SK-N-SH (cell line): ENCODE results near the gene SLC9A2. TPM values are rescaled to one million over a fixed set of nuclear protein-coding genes. Genes with fewer than 3 reads are reported as not detected.

Source experiments
- CTCF ChIA-PET: fragments of 300-600, 350-600 bp; formaldehyde crosslinking; extraction: SDS; loops from one replicate; lab custom pipeline; 2021; lab: Yijun Ruan, JAX
- POLR2A ChIA-PET: fragments of 350-600 bp; sonication (Branson Sonifier 250); formaldehyde crosslinking; extraction: SDS; loops from one replicate; lab custom pipeline; 2020; ENCODE audit warnings: antibody characterized with exemption, inconsistent platforms; lab: Yijun Ruan, JAX
- DNase-seq: peaks from one replicate; pipeline ENCODE4 v3.0.0; 2012
- H2AFZ ChIP-seq: fragments of 200-600 bp; sonication (generic); 2 replicates; pipeline ENCODE4 v1.8.1; 2016; ENCODE audit warnings: antibody characterized with exemption, mild to moderate bottlenecking, low read depth
- H3F3A ChIP-seq: fragments of 200-600 bp; sonication (generic); replicated peaks from 2 replicates; pipeline ENCODE3; 2016; ENCODE audit warnings: antibody characterized with exemption, mild to moderate bottlenecking; ENCODE audit not compliant: insufficient read depth
- H3K27ac ChIP-seq, 2 experiments: fragments of 200-500 bp in 1 of 2; fragments of 200-600 bp in 1 of 2; sonication (Bioruptor generic) in 1 of 2; sonication (generic), shearing (Covaris generic) in 1 of 2; 2 replicates each; pipeline versions ENCODE4 v1.5.1 to v1.6.1; 2014 to 2016; ENCODE audit warnings: low read depth in 2 of 2, inconsistent platforms in 1 of 2, low read length in 1 of 2, mild to moderate bottlenecking in 1 of 2, mixed read lengths in 1 of 2
- H3K27me3 ChIP-seq: fragments of 200-600 bp; sonication (generic), shearing (Covaris generic); 2 replicates; pipeline ENCODE4 v1.6.1; 2016; ENCODE audit warnings: mixed run types; ENCODE audit not compliant: insufficient read depth
- H3K36me3 ChIP-seq, 2 experiments: fragments of 200-500 bp in 1 of 2; fragments of 200-600 bp in 1 of 2; sonication (Bioruptor generic) in 1 of 2; sonication (generic) in 1 of 2; replicated peaks in 1 of 2; 2 replicates each; pipeline versions ENCODE3 to v1.5.1; 2014 to 2016; ENCODE audit warnings: low read length in 1 of 2, mild to moderate bottlenecking in 1 of 2; ENCODE audit not compliant: insufficient read depth in 2 of 2, control insufficient read depth in 1 of 2
- H3K4me1 ChIP-seq, 2 experiments: fragments of 200-500 bp in 1 of 2; fragments of 200-600 bp in 1 of 2; sonication (Bioruptor generic) in 1 of 2; sonication (generic), shearing (Covaris generic) in 1 of 2; 2 replicates each; pipeline versions ENCODE4 v1.5.1 to v1.6.1; 2014 to 2016; ENCODE audit warnings: low read depth in 1 of 2, low read length in 1 of 2, mixed run types in 1 of 2; ENCODE audit not compliant: insufficient read depth in 2 of 2, control insufficient read depth in 1 of 2
- H3K4me2 ChIP-seq: fragments of 200-600 bp; sonication (generic), shearing (Covaris generic); 2 replicates; pipeline ENCODE4 v1.6.1; 2017; ENCODE audit warnings: mixed run types
- H3K4me3 ChIP-seq, 2 experiments: fragments of 200-500 bp in 1 of 2; fragments of 200-600 bp in 1 of 2; sonication (Bioruptor generic) in 1 of 2; sonication (generic), shearing (Covaris generic) in 1 of 2; 2 replicates each; pipeline versions ENCODE4 v1.5.1 to v1.8.1; 2014 to 2016; ENCODE audit warnings: low read depth in 2 of 2, inconsistent platforms in 1 of 2, low read length in 1 of 2, mild to moderate bottlenecking in 1 of 2, mixed read lengths in 1 of 2, moderate library complexity in 1 of 2
- H3K79me2 ChIP-seq: fragments of 200-600 bp; sonication (generic); 2 replicates; pipeline ENCODE4 v1.8.1; 2017; ENCODE audit warnings: mild to moderate bottlenecking; ENCODE audit not compliant: insufficient read depth
- H3K9ac ChIP-seq: fragments of 200-600 bp; sonication (generic); 2 replicates; pipeline ENCODE4 v1.6.1; 2017; ENCODE audit warnings: mixed run types
- H3K9me2 ChIP-seq: fragments of 200-600 bp; sonication (generic); 2 replicates; pipeline ENCODE4 v1.6.1; 2017; ENCODE audit warnings: mixed run types
- H3K9me3 ChIP-seq: fragments of 200-600 bp; sonication (generic); 2 replicates; pipeline ENCODE4 v1.6.1; 2017; ENCODE audit warnings: mixed run types, mild to moderate bottlenecking, moderate library complexity
- H4K20me1 ChIP-seq: fragments of 200-600 bp; sonication (generic); 2 replicates; pipeline ENCODE4 v1.6.1; 2017; ENCODE audit warnings: mild to moderate bottlenecking, mixed run types; ENCODE audit not compliant: insufficient read depth
- ELF1 ChIP-seq: IDR thresholded peaks from 2 replicates; pipeline ENCODE4 v1.4.0; 2012
- FOXM1 ChIP-seq: IDR thresholded peaks from 2 replicates; pipeline ENCODE4 v1.4.0; 2012; ENCODE audit warnings: low read depth, mild to moderate bottlenecking
- JUND ChIP-seq: IDR thresholded peaks from 2 replicates; pipeline ENCODE4 v1.4.0; 2012
- NRF1 ChIP-seq: IDR thresholded peaks from 2 replicates; pipeline ENCODE4 v1.6.1; 2012; ENCODE audit warnings: low read depth, mild to moderate bottlenecking, low read length
- RAD21 ChIP-seq: IDR thresholded peaks from 2 replicates; pipeline ENCODE4 v1.6.1; 2012; ENCODE audit warnings: mild to moderate bottlenecking, low read length
- RCOR1 ChIP-seq: fragments of 150-350 bp; IDR thresholded peaks from 2 replicates; pipeline ENCODE4 v1.6.1; 2017; ENCODE audit warnings: antibody characterized with exemption, low read length
- RFX5 ChIP-seq: IDR thresholded peaks from 2 replicates; pipeline ENCODE4 v1.6.1; 2012; ENCODE audit warnings: mild to moderate bottlenecking, improper control_type of control experiment, low read length
- RXRA ChIP-seq: IDR thresholded peaks from 2 replicates; pipeline ENCODE4 v1.4.0; 2012; ENCODE audit warnings: low read depth, mild to moderate bottlenecking, borderline replicate concordance
- SIN3A ChIP-seq: IDR thresholded peaks from 2 replicates; pipeline ENCODE4 v1.6.1; 2012; ENCODE audit warnings: low read depth, mild to moderate bottlenecking, low read length, moderate library complexity, borderline replicate concordance
- YY1 ChIP-seq: IDR thresholded peaks from 2 replicates; pipeline ENCODE4 v1.4.0; 2012; ENCODE audit warnings: low read depth, mild to moderate bottlenecking
- WGBS: methylation state at CpG from one replicate; pipeline ENCODE4 v1.1.6; 2017; ENCODE audit warnings: low lambda C conversion rate; 5-methylcytosine and 5-hydroxymethylcytosine counted together
- polyA plus RNA-seq, 3 experiments: library from polyadenylated mRNA; depleted of rRNA; stranded (reverse); fragments of >200 nt; gene quantifications; 2 replicates each; pipeline ENCODE4 v1.2.3, GENCODE V29; 2012
- TF ChIP-seq, protein P1 (sequence below): IDR thresholded peaks from 2 replicates; pipeline ENCODE4; 2012
- TF ChIP-seq, protein P2 (sequence below): IDR thresholded peaks from 2 replicates; pipeline ENCODE4 v1.4.0; 2012; ENCODE audit warnings: low read depth, borderline replicate concordance
- TF ChIP-seq, protein P3 (sequence below): IDR thresholded peaks from 2 replicates; pipeline ENCODE4 v1.6.1; 2012; ENCODE audit warnings: mild to moderate bottlenecking, low read depth, low read length, moderate library complexity
- TF ChIP-seq, protein P4 (sequence below): IDR thresholded peaks from 2 replicates; pipeline ENCODE4 v1.4.0; 2012; ENCODE audit warnings: low read depth, borderline replicate concordance

SLC9A2 gene
- polyA plus RNA-seq, 1 of the 3 experiments (the other 2 are of a cell fraction): not detected

DNA sequence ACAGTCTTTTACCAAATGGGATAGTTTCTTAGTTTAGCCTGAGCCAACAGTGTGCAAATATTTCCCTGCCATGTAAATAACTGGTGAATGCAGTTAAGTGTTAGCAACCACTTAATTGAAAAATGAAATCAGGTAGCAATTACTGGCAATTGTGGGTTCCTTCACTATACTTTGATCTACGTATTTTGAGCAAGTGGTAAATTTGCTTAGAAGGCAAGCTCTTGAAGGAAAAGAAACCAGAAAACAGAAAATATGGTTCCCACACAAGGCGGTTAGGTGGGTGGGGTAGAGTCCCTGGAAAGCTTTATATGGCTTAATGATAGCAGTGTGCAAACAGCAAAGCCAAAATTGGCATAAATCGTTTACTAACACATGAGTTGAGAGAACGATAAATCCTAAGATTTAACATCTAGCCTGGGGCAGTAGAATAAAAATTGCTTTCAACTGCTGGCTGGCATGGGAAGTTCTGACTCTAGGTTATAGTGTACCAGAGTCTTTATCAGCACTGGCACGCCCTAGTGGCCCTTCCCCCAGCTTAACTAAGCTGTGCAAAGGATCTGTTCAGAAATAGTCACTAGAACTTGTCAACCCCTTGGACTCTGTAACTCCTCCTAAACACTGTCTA lies 17.0 kb downstream of the SLC9A2 start:
- Histone ChIP-seq H4K20me1 (no peaks in the 10 kb centered on the region), H3K9me3 (no peaks in the 10 kb centered on the region), H3K9ac (no peak overlapping the region), H3K27ac (no peak overlapping the region), H3K4me3 (no peak overlapping the region), H3K9me2 (no peaks in the 10 kb centered on the region), H2AFZ (no peak overlapping the region), H3K4me1 (no peaks in the 10 kb centered on the region), H3K4me2 (no peak overlapping the region), H3K79me2 (no peaks in the 10 kb centered on the region)
- WGBS: 10% methylated on average over 5 of the region's 5 CpGs
- CTCF ChIA-PET: interaction anchor here (1.4 to 2.1 kb wide), 3 partner anchors 8 to 163 kb away, joined by 3 to 6 read pairs (median 5); partner anchors contain the start of gene SLC9A4
- TF ChIP-seq RCOR1 (no peak), FOXM1 (no peak), NRF1 (no peak), JUND (no peak), RAD21 (no peak), RXRA (no peak), ELF1 (no peak), SIN3A (no peak), YY1 (no peak), RFX5 (no peak)
- TF ChIP-seq, protein P1, sequence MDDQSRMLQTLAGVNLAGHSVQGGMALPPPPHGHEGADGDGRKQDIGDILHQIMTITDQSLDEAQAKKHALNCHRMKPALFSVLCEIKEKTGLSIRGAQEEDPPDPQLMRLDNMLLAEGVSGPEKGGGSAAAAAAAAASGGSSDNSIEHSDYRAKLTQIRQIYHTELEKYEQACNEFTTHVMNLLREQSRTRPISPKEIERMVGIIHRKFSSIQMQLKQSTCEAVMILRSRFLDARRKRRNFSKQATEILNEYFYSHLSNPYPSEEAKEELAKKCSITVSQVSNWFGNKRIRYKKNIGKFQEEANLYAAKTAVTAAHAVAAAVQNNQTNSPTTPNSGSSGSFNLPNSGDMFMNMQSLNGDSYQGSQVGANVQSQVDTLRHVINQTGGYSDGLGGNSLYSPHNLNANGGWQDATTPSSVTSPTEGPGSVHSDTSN: no peak
- TF ChIP-seq, protein P2, sequence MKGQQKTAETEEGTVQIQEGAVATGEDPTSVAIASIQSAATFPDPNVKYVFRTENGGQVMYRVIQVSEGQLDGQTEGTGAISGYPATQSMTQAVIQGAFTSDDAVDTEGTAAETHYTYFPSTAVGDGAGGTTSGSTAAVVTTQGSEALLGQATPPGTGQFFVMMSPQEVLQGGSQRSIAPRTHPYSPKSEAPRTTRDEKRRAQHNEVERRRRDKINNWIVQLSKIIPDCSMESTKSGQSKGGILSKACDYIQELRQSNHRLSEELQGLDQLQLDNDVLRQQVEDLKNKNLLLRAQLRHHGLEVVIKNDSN: no peak
- TF ChIP-seq, protein P3, sequence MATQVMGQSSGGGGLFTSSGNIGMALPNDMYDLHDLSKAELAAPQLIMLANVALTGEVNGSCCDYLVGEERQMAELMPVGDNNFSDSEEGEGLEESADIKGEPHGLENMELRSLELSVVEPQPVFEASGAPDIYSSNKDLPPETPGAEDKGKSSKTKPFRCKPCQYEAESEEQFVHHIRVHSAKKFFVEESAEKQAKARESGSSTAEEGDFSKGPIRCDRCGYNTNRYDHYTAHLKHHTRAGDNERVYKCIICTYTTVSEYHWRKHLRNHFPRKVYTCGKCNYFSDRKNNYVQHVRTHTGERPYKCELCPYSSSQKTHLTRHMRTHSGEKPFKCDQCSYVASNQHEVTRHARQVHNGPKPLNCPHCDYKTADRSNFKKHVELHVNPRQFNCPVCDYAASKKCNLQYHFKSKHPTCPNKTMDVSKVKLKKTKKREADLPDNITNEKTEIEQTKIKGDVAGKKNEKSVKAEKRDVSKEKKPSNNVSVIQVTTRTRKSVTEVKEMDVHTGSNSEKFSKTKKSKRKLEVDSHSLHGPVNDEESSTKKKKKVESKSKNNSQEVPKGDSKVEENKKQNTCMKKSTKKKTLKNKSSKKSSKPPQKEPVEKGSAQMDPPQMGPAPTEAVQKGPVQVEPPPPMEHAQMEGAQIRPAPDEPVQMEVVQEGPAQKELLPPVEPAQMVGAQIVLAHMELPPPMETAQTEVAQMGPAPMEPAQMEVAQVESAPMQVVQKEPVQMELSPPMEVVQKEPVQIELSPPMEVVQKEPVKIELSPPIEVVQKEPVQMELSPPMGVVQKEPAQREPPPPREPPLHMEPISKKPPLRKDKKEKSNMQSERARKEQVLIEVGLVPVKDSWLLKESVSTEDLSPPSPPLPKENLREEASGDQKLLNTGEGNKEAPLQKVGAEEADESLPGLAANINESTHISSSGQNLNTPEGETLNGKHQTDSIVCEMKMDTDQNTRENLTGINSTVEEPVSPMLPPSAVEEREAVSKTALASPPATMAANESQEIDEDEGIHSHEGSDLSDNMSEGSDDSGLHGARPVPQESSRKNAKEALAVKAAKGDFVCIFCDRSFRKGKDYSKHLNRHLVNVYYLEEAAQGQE: no peak
- TF ChIP-seq, protein P4, sequence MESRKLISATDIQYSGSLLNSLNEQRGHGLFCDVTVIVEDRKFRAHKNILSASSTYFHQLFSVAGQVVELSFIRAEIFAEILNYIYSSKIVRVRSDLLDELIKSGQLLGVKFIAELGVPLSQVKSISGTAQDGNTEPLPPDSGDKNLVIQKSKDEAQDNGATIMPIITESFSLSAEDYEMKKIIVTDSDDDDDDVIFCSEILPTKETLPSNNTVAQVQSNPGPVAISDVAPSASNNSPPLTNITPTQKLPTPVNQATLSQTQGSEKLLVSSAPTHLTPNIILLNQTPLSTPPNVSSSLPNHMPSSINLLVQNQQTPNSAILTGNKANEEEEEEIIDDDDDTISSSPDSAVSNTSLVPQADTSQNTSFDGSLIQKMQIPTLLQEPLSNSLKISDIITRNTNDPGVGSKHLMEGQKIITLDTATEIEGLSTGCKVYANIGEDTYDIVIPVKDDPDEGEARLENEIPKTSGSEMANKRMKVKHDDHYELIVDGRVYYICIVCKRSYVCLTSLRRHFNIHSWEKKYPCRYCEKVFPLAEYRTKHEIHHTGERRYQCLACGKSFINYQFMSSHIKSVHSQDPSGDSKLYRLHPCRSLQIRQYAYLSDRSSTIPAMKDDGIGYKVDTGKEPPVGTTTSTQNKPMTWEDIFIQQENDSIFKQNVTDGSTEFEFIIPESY: no peak
- TF ChIP-seq, all 33 proteins: peak for 0
- DNase-seq: no peak
- POLR2A ChIA-PET: no interaction called here
- H3K27me3 ChIP-seq: peaks cover 3% of the 10 kb centered on the region; the same call in 1 of the 2 replicates
- H3F3A ChIP-seq: no peaks in the 10 kb centered on the region
- H3K36me3 ChIP-seq: no peaks in the 10 kb centered on the region
